Body of pancreas (tissue), 4 donors: ENCODE results near the gene RABEP1. TPM values are rescaled to one million over a fixed set of nuclear protein-coding genes. Genes with fewer than 3 reads are reported as not detected.
"Not testable (repeated sequence)": the region's sequence is repeated elsewhere in the genome, so short reads cannot be mapped to it uniquely, and the experiment has no call there.

Source experiments
- ATAC-seq: fragments of 150-250 bp; one replicate; pipeline ENCODE4 v1.9.1; 2016
- DNase-seq, 4 donors: peaks; one replicate each; pipeline ENCODE4 v3.0.0-alpha.2; 2019
- H3K27ac ChIP-seq, 4 donors: fragments of 200-600 bp; sonication (generic); 1 replicate in 3 of 4; 2 replicates in 1 of 4; pipeline versions ENCODE4 v1.5.1 to v1.6.1; 2016 to 2019; ENCODE audit warnings: mild to moderate bottlenecking in 1 of 4, mixed read lengths in 1 of 4, moderate library complexity in 1 of 4
- H3K27me3 ChIP-seq, 2 donors: fragments of 200-600 bp; sonication (generic); one replicate each; pipeline ENCODE4 v1.6.0; 2016; ENCODE audit warnings: mild to moderate bottlenecking in 1 of 2
- H3K36me3 ChIP-seq, 2 donors: fragments of 200-600 bp; sonication (generic); replicated peaks in 1 of 2; 2 replicates each; pipeline ENCODE4 v1.5.1; 2016; ENCODE audit warnings: low read depth in 2 of 2; ENCODE audit not compliant: insufficient read depth in 1 of 2
- H3K4me1 ChIP-seq: fragments of 200-600 bp; sonication (generic); one replicate; pipeline ENCODE4 v1.6.0; 2016
- H3K4me3 ChIP-seq, 2 donors: fragments of 200-600 bp; sonication (generic); 1 replicate in 1 of 2; 2 replicates in 1 of 2; pipeline ENCODE4 v1.5.1; 2016 to 2019
- H3K9me3 ChIP-seq, 3 donors: fragments of 200-600 bp; sonication (generic); 1 replicate in 2 of 3; 2 replicates in 1 of 3; pipeline ENCODE4 v1.5.1; 2016
- CTCF ChIP-seq, 7 experiments: fragments of 450-650 bp in 4 of 7; fragments of 200-600 bp in 3 of 7; sonication (generic) in 3 of 7; IDR thresholded peaks; one replicate each; pipeline ENCODE4 v1.5.1; 2016 to 2019; ENCODE audit warnings: antibody characterized with exemption in 7 of 7
- POLR2A ChIP-seq, 3 donors: fragments of 450-650 bp; IDR thresholded peaks; one replicate each; pipeline ENCODE4 v1.6.1; 2016; ENCODE audit warnings: antibody characterized with exemption in 3 of 3, mild to moderate bottlenecking in 2 of 3
- whole genome bisulfite sequencing, 2 donors: methylation state at CpG; one replicate each; pipeline ENCODE4 v1.1.5; 2017; 5-methylcytosine and 5-hydroxymethylcytosine counted together
- intact Hi-C: fragments of 100-400 bp; cut with DNase I; formaldehyde crosslinking; loops from one replicate; pipeline ENCODE4 v1.15.1; 2023
- total RNA-seq, 2 donors: library from RNA; depleted of rRNA; stranded (reverse); fragments of >200 nt; gene quantifications; one replicate each; pipeline ENCODE4 v1.1.0, GENCODE V29; 2016

The RABEP1 gene
- total RNA-seq, 2 donors from 2014 or later, result 14.5 to 17.1 TPM

DNA sequence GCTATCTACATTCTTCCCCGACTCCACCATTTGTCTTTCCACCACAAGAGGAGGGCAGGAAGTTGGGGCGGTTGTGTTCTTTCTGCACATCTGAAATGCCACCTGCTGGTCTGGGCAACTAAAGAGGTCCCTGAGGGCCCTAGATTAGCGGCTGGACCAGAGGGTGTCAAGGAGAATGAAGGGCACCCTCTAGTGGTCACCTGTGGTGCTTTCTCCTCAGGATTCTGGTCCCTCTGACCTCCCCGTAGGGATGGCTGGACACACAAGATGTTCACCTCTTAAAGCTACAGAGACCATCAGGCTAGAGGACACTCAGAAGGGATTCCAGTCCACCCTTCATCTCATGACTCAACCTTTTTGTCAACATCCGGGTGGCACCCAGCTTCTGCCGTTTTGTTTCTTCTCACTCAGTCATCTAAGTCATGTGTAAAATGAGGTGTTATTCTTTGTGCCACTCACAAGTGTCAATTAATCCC, 44.5 kb upstream of the RABEP1 start:
- DNase-seq (peak; percentile 37 to 69 (median 58)), ATAC-seq (peak; percentile 66)
- TF ChIP-seq CTCF (IDR thresholded peaks at IDR 0.05) (peak; percentile 24 to 54 (median 48)), POLR2A (IDR thresholded peaks at IDR 0.05) (no peak)
- H3K4me1 ChIP-seq, result peaks cover 7% of the 10 kb centered on the region
- 24 to 33% methylated on average over 5 to 6 of the region's 6 CpGs for WGBS, 2 donors
- no peaks in the 10 kb centered on the region for H3K9me3 ChIP-seq
- H3K36me3 ChIP-seq, result no peaks in the 10 kb centered on the region
- no peak overlapping the region for H3K4me3 ChIP-seq
- intact Hi-C loops, result no loop called here
- H3K27me3 ChIP-seq, result no peaks in the 10 kb centered on the region
- H3K27ac ChIP-seq, result no peak overlapping the region

- TF ChIP-seq POLR2A (IDR thresholded peaks at IDR 0.05) (no peak), CTCF (IDR thresholded peaks at IDR 0.05) (no peak)
- no peak overlapping the region for H3K4me3 ChIP-seq
- no peaks in the 10 kb centered on the region for H3K36me3 ChIP-seq
- H3K27ac ChIP-seq, result no peak overlapping the region
- no peaks in the 10 kb centered on the region for H3K27me3 ChIP-seq
- no peaks in the 10 kb centered on the region for H3K9me3 ChIP-seq
- intact Hi-C loops, result no loop called here
- DNase-seq (no peak), ATAC-seq (no peak)
- WGBS, 2 donors, result 62 to 70% methylated on average over 3 to 4 of the region's 4 CpGs
- H3K4me1 ChIP-seq, result peaks cover 7% of the 10 kb centered on the region
Measured at GRCh38 chr17:5238333-5238732, 43.8 kb upstream of the RABEP1 start.

DNA sequence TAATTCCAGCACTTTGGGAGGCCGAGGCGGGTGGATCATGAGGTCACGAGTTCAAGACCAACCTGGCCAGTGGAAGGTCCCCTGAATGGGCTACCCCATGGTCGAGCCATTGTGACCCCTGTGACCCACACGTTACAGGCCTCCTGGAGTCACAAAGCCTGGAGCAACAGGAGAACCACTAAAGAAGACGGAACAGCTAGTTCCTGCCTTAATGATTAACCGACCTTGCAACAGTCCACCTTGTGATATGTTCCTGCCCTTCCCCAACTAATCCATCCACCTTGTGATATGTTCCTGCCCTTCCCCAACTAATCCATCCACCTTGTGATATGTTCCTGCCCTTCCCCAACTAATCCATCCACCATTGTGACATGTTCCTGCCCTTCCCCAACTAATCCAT, 42.3 kb upstream of the RABEP1 start:
- WGBS, 2 donors, result 78 to 85% methylated on average over 7 of the region's 7 CpGs
- ATAC-seq, DNase-seq, H3K27ac ChIP-seq, H3K27me3 ChIP-seq, H3K36me3 ChIP-seq, H3K9me3 ChIP-seq, H3K4me1 ChIP-seq, intact Hi-C loops, H3K4me3 ChIP-seq: not testable (repeated sequence)

DNA sequence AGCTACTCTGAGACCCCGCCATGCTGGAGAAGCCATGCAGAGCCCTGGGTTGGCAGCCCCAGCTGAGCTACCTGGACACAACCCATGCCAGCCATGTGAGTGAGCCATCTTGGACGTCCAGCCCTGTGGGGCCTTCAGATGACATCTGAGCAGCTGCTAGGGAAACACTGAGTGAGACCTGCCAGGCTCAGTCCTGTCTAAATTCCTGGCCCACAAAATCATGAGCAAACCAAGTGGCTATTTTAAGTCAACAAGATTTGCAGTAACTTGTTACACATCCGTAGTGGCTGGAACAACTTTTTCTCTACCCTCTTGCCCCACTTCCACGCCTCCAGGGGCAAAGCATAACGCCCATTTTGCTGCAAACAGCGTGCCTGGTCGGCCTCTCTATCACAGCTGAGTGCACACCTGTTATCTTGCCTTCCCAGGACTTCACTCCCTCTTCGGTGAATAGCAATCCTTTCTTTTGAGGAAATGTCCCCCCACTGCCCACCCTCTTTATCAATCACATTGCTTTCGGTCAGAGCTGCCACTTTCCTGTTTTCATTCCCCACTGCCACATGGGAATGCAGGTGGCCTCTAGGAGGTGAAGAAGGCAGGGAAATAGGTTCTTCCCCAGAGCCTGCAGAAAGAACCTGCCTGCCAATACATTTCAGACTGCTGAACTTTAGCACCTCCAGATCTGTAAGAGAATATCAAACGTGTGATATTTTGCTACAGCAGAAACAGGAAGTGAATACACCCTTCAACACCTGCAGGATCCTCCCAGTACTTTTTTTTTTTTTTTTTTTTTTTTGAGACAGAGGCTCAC, 40.0 kb upstream of the RABEP1 start:
- no peaks in the 10 kb centered on the region for H3K9me3 ChIP-seq
- intact Hi-C loops, result no loop called here
- no peaks in the 10 kb centered on the region for H3K27me3 ChIP-seq
- no peak for DNase-seq
- peaks cover 7% of the 10 kb centered on the region for H3K4me1 ChIP-seq
- no peaks in the 10 kb centered on the region for H3K36me3 ChIP-seq
- TF ChIP-seq POLR2A (IDR thresholded peaks at IDR 0.05), result no peak
- TF ChIP-seq CTCF (IDR thresholded peaks at IDR 0.05), result no peak
- H3K27ac ChIP-seq, result no peak overlapping the region
- ATAC-seq, result no peak
- no peak overlapping the region for H3K4me3 ChIP-seq
- 28 to 36% methylated on average over 8 to 10 of the region's 10 CpGs for WGBS, 2 donors

GRCh38 chr17:5247621-5248020, 34.5 kb upstream of the RABEP1 start:
- Histone ChIP-seq H3K27me3 (no peaks in the 10 kb centered on the region), H3K9me3 (no peaks in the 10 kb centered on the region), H3K4me3 (no peak overlapping the region), H3K36me3 (no peaks in the 10 kb centered on the region), H3K27ac (no peak overlapping the region), H3K4me1 (no peaks in the 10 kb centered on the region)
- ATAC-seq, result no peak
- DNase-seq, result no peak
- intact Hi-C loops, result no loop called here
- WGBS, 2 donors, result 85 to 92% methylated on average over 8 of the region's 8 CpGs
- TF ChIP-seq POLR2A (IDR thresholded peaks at IDR 0.05), result no peak
- TF ChIP-seq CTCF (IDR thresholded peaks at IDR 0.05), result no peak
